Trophoblast cell (in vitro differentiated cells and primary cell): ENCODE data around the gene SUFU.

Source experiments
- DNase-seq, 2 donors: peaks; one replicate each; pipeline ENCODE4 v3.0.0-alpha.2; 2016
- H2AFZ ChIP-seq: 2 replicates; pipeline ENCODE4 v1.6.1; 2013; ENCODE audit warnings: low read length, moderate library complexity, mild to moderate bottlenecking; ENCODE audit not compliant: insufficient read depth, poor library complexity
- H2AK5ac ChIP-seq: 2 replicates; pipeline ENCODE4 v1.6.1; 2013; ENCODE audit warnings: mild to moderate bottlenecking, low read length
- H2BK120ac ChIP-seq: 2 replicates; pipeline ENCODE4 v1.6.1; 2013; ENCODE audit warnings: low read length, mild to moderate bottlenecking, moderate library complexity; ENCODE audit not compliant: insufficient read depth, poor library complexity
- H2BK12ac ChIP-seq: 2 replicates; pipeline ENCODE4 v1.6.1; 2013; ENCODE audit warnings: mild to moderate bottlenecking, low read length, moderate library complexity
- H2BK5ac ChIP-seq: 2 replicates; pipeline ENCODE4 v1.6.1; 2013; ENCODE audit warnings: low read length, low read depth, moderate library complexity, mild to moderate bottlenecking; ENCODE audit not compliant: poor library complexity
- H3K14ac ChIP-seq: 2 replicates; pipeline ENCODE4 v1.6.1; 2013; ENCODE audit warnings: mild to moderate bottlenecking, low read length
- H3K18ac ChIP-seq: 2 replicates; pipeline ENCODE4 v1.6.1; 2013; ENCODE audit warnings: mild to moderate bottlenecking, low read length
- H3K23ac ChIP-seq: 2 replicates; pipeline ENCODE4 v1.6.1; 2013; ENCODE audit warnings: low read length
- H3K27ac ChIP-seq: 2 replicates; pipeline ENCODE4 v1.5.1; 2013; ENCODE audit warnings: low read depth, mild to moderate bottlenecking, inconsistent platforms, low read length, moderate library complexity
- H3K27me3 ChIP-seq: 2 replicates; pipeline ENCODE4 v1.6.1; 2013; ENCODE audit warnings: inconsistent platforms, mild to moderate bottlenecking, low read length, moderate library complexity; ENCODE audit not compliant: insufficient read depth
- H3K36me3 ChIP-seq, 2 experiments: 1 replicate in 1 of 2; 2 replicates in 1 of 2; pipeline ENCODE4 v1.6.1; 2013; ENCODE audit warnings: low read length in 2 of 2, mild to moderate bottlenecking in 2 of 2, moderate library complexity in 1 of 2; ENCODE audit not compliant: insufficient read depth in 2 of 2, control insufficient read depth in 1 of 2
- H3K4ac ChIP-seq: 2 replicates; pipeline ENCODE4 v1.6.1; 2013; ENCODE audit warnings: low read depth, mild to moderate bottlenecking, low read length, moderate library complexity
- H3K4me1 ChIP-seq, 2 experiments: 1 replicate in 1 of 2; 2 replicates in 1 of 2; pipeline ENCODE4 v1.6.1; 2013; ENCODE audit warnings: low read length in 2 of 2, mild to moderate bottlenecking in 2 of 2, moderate library complexity in 1 of 2; ENCODE audit not compliant: insufficient read depth in 2 of 2, control insufficient read depth in 1 of 2
- H3K4me2 ChIP-seq: 2 replicates; pipeline ENCODE4 v1.6.1; 2013; ENCODE audit warnings: inconsistent platforms, mild to moderate bottlenecking, low read length, moderate library complexity
- H3K4me3 ChIP-seq: 2 replicates; pipeline ENCODE4 v1.5.1; 2013; ENCODE audit warnings: mild to moderate bottlenecking, low read depth, low read length, inconsistent platforms
- H3K79me1 ChIP-seq: one replicate; pipeline ENCODE4 v1.6.1; 2013; ENCODE audit warnings: low read length
- H3K79me2 ChIP-seq: 2 replicates; pipeline ENCODE4 v1.6.1; 2013; ENCODE audit warnings: low read length, mild to moderate bottlenecking; ENCODE audit not compliant: control insufficient read depth, insufficient read depth, poor library complexity
- H3K9ac ChIP-seq: 2 replicates; pipeline ENCODE4 v1.6.1; 2013; ENCODE audit warnings: mild to moderate bottlenecking, low read length
- H3K9me3 ChIP-seq: 2 replicates; pipeline ENCODE4 v1.6.1; 2013; ENCODE audit warnings: low read depth, mild to moderate bottlenecking, control low read depth, inconsistent platforms, low read length; ENCODE audit not compliant: insufficient read depth
- H4K12ac ChIP-seq: 2 replicates; pipeline ENCODE4 v1.6.1; 2013; ENCODE audit warnings: low read depth, mild to moderate bottlenecking, low read length, moderate library complexity
- H4K8ac ChIP-seq: 2 replicates; pipeline ENCODE4 v1.6.1; 2013; ENCODE audit warnings: low read depth, mild to moderate bottlenecking, low read length, moderate library complexity
- H4K91ac ChIP-seq: one replicate; pipeline ENCODE4 v1.6.1; 2013; ENCODE audit warnings: low read depth, mild to moderate bottlenecking, low read length, moderate library complexity
- WGBS: extraction: QIAGEN DNeasy Blood & Tissue Kit; methylation state at CpG from one replicate; pipeline ENCODE4 v1.1.7; 2013; ENCODE audit warnings: missing lambda C conversion rate; ENCODE audit not compliant: insufficient read length, insufficient coverage; ENCODE audit errors: extremely low coverage; 5-methylcytosine and 5-hydroxymethylcytosine counted together

The SUFU gene

DNA sequence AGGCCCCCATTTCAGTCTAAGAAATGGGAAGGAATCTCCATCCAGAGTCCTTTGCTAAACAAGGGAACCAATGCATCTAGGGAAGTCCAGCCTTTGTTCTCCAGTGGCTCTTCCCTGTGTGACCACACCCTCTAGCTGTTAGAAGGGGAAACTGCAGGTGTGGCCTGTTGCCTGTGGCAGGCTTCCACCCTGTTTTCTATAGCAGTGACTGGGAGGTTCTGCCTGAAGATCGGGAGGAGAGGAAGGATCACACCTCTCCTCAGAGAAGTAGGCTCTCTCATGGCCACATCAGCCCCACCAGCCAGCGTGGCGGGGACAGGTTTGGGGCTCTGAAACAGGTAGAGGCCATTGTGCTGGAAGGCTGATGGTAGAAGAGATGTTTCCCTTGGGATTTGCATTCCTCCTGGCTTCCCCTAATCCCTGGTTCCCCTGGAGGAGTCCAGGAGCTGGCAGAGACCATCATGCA is 92.8 kb downstream of the SUFU start:
- Histone ChIP-seq H3K36me3 (peaks cover 35 to 41% of the 10 kb centered on the region in 2 experiments), H4K12ac (no peak overlapping the region), H2BK12ac (no peak overlapping the region), H3K4ac (no peak overlapping the region), H2BK120ac (no peak overlapping the region), H3K18ac (peak overlapping the region; percentile 30), H3K23ac (no peak overlapping the region), H4K8ac (no peak overlapping the region), H3K27me3 (no peaks in the 10 kb centered on the region), H2AK5ac (no peak overlapping the region), H3K79me2 (peaks cover 4% of the 10 kb centered on the region), H3K79me1 (peaks cover 21% of the 10 kb centered on the region), H3K9ac (no peak overlapping the region), H3K9me3 (no peaks in the 10 kb centered on the region), H2AFZ (peak overlapping the region; percentile 18), H3K4me3 (no peak overlapping the region), H3K4me1 (peaks cover 30 to 39% of the 10 kb centered on the region in 2 experiments), H3K4me2 (no peak overlapping the region), H3K27ac (no peak overlapping the region), H4K91ac (no peak overlapping the region), H2BK5ac (no peak overlapping the region), H3K14ac (no peak overlapping the region)
- WGBS = no CpG with 5 or more reads among the region's 3 CpGs
- peak; percentile 25 to 55 for DNase-seq

GRCh38 chr10:102597131-102597991 is 93.6 kb downstream of the SUFU start:
- Histone ChIP-seq H3K27me3 (no peaks in the 10 kb centered on the region), H2AK5ac (no peak overlapping the region), H2BK5ac (no peak overlapping the region), H2BK12ac (no peak overlapping the region), H4K91ac (no peak overlapping the region), H3K18ac (no peak overlapping the region), H2AFZ (no peak overlapping the region), H3K14ac (no peak overlapping the region), H3K23ac (no peak overlapping the region), H4K12ac (no peak overlapping the region), H2BK120ac (no peak overlapping the region), H3K4me2 (no peak overlapping the region), H3K9me3 (no peaks in the 10 kb centered on the region), H3K36me3 (peaks cover 39 to 45% of the 10 kb centered on the region in 2 experiments), H3K4me3 (no peak overlapping the region), H3K79me1 (peaks cover 20% of the 10 kb centered on the region), H3K4ac (no peak overlapping the region), H3K79me2 (peaks cover 3% of the 10 kb centered on the region), H3K9ac (no peak overlapping the region), H3K27ac (no peak overlapping the region), H4K8ac (no peak overlapping the region), H3K4me1 (peaks cover 26 to 31% of the 10 kb centered on the region in 2 experiments)
- WGBS = no CpG with 5 or more reads among the region's 16 CpGs
- DNase-seq = no peak

DNA sequence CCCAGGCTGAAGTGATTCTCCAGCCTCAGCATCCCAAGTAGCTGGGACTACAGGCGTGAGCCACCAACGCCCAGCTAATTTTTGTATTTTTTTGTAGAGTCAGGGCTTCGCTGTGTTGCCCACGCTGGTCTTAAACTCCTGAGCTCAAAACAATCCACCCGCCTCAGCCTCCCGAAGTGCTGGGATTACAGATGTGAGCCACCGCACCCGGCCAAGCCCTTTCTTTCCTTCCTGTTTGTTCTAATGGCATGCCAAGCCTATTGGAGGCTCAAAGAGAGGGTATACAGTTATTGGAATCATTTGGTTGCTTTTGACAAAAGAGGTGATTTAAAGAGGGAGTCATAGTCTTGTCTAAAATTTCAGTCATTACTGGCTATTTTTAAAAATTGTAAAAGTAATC is 94.5 kb downstream of the SUFU start:
- H3K23ac ChIP-seq = no peak overlapping the region
- no peak overlapping the region for H3K27ac ChIP-seq
- H4K12ac ChIP-seq = no peak overlapping the region
- H3K4ac ChIP-seq = no peak overlapping the region
- H2AFZ ChIP-seq = no peak overlapping the region
- H2BK120ac ChIP-seq = no peak overlapping the region
- no peak for DNase-seq
- H3K18ac ChIP-seq = no peak overlapping the region
- H4K8ac ChIP-seq = no peak overlapping the region
- H3K27me3 ChIP-seq = no peaks in the 10 kb centered on the region
- peaks cover 45 to 48% of the 10 kb centered on the region in 2 experiments for H3K36me3 ChIP-seq
- no peaks in the 10 kb centered on the region for H3K79me2 ChIP-seq
- H3K14ac ChIP-seq = no peak overlapping the region
- H3K4me1 ChIP-seq = peaks cover 20 to 22% of the 10 kb centered on the region in 2 experiments
- H3K4me2 ChIP-seq = no peak overlapping the region
- H3K9me3 ChIP-seq = no peaks in the 10 kb centered on the region
- H3K9ac ChIP-seq = no peak overlapping the region
- no peak overlapping the region for H3K4me3 ChIP-seq
- no peak overlapping the region for H2BK5ac ChIP-seq
- no peak overlapping the region for H4K91ac ChIP-seq
- H2BK12ac ChIP-seq = no peak overlapping the region
- H2AK5ac ChIP-seq = no peak overlapping the region
- H3K79me1 ChIP-seq = peaks cover 14% of the 10 kb centered on the region
- whole genome bisulfite sequencing = no CpG with 5 or more reads among the region's 8 CpGs

- Histone ChIP-seq H3K18ac (peak overlapping the region; percentile 25), H3K9ac (no peak overlapping the region), H2BK120ac (peak overlapping the region; percentile 2), H4K91ac (peak overlapping the region; percentile 38), H4K8ac (peak overlapping the region; percentile 15), H3K4me2 (no peak overlapping the region), H2BK12ac (peak overlapping the region; percentile 60), H3K36me3 (peaks cover 46 to 48% of the 10 kb centered on the region in 2 experiments), H3K14ac (peak overlapping the region; percentile 3), H3K23ac (no peak overlapping the region), H3K4me1 (peaks cover 15 to 23% of the 10 kb centered on the region in 2 experiments), H3K4ac (no peak overlapping the region), H3K9me3 (no peaks in the 10 kb centered on the region), H3K4me3 (no peak overlapping the region), H3K79me1 (peaks cover 9% of the 10 kb centered on the region), H2AK5ac (peak overlapping the region; percentile 70), H4K12ac (no peak overlapping the region), H2BK5ac (peak overlapping the region; percentile 32), H2AFZ (no peak overlapping the region), H3K27ac (peak overlapping the region; percentile 11), H3K79me2 (no peaks in the 10 kb centered on the region), H3K27me3 (no peaks in the 10 kb centered on the region)
- no CpG with 5 or more reads among the region's 7 CpGs for WGBS
- DNase-seq = no peak
Measured at GRCh38 chr10:102599565-102600327, 96.0 kb downstream of the SUFU start.
